Stimulated activated CD4-positive, alpha-beta T cell treated with anti-CD3 and anti-CD28 coated beads, Interleukin-15, amount 100 ng/mL, for 1 hour (primary cell): ENCODE data around the gene LRBA.
"Not testable (repeated sequence)": the region's sequence is repeated elsewhere in the genome, so short reads cannot be mapped to it uniquely, and the experiment has no call there.

ENCODE experiments used
- DNase-seq, 2 donors: peaks; one replicate each; pipeline ENCODE4 v3.0.0-alpha.2; 2020; ENCODE audit warnings: low read depth in 1 of 2, low spot score in 1 of 2

The LRBA gene

GRCh38 chr4:150743564-150744342 is 271.3 kb downstream of the LRBA start:
- DNase-seq = no peak

- not testable (repeated sequence) for DNase-seq
Measured at GRCh38 chr4:150742930-150743329, 272.2 kb downstream of the LRBA start.

- DNase-seq = no peak
Measured at GRCh38 chr4:150739591-150739990, 275.5 kb downstream of the LRBA start.

DNA sequence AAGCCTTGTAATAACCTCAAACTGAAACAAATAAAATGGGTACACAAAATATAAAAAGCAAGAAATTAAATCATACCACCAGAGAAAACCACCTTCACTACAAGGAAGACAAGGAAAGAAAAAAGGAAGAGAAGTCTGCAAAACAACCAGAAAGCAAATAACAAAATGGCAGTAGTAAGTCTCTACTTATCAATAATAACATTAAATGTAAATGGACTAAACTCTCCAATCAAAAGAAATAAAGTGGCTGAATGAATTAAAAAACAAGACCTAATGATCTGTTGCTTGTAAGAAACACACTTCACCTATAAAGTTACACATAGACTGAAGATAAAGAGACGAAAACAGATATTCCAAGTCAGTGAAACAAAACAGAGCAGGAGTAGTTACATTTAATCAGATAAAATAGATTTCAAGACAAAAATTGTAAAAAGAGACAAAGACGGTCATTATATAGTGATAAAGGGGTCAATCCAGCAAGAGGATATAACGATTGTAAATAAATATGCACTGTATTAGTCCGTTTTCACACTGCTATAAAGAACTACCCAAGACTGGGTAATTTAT is 289.0 kb downstream of the LRBA start:
- no peak for DNase-seq

DNA sequence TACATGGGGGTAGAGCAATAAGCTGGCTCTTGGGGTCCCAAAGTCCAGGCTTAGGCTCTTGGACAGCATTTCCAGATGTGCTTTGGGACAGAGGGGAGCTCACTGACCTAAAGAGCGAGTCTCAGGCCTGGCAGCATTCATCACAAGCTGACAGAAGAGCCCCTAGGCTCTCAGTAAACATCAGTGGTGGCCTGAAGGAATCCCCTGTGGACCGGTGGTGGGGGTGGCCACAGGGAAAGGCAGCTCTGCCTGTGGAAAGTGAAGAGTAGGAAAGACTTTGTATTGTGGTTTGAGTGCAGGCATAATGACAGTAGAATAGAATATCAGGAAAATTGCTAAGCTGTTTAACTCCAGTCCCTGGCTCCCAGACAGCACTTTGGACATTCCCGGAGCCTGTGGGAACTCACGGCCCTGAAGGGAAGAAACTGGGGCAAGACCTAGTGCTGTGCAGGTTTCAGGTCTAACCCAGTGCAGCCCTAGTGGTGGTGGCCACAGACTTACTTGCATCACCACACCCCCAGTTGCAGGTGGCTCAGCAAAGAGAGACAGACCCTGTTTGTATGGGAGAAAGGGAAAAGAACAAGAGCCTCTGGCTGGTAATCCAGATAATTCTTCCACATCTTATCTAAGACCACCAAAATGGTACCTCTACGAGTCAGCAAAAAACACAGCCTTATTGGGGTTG is 291.2 kb downstream of the LRBA start:
- no peak for DNase-seq

- no peak for DNase-seq
Measured at GRCh38 chr4:150722908-150723362, 292.1 kb downstream of the LRBA start.

DNA sequence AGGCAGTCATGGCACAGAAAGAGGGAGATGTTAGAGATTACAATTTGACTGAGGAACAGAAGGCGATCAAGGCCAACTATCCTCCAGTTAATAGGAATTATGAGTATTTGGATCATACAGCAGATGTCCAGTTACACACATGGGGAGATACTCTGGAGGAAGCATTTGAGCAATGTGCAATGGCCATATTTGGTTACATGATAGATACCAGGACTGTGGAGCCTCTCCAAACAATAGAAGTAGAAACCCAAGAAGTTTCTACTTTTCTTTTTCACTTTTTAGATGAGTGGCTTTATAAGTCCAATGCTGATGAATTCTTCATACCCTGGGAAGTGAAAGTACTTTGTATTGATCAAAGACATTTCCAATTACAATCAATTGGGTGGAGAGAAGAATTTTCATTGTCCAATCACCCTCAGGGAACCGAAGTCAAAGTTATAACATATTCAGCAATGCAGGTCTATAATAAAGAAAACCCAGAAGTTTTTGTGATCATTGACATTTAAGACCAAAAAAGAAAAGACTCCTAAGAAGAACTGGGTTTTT is 294.0 kb downstream of the LRBA start:
- no peak for DNase-seq

- no peak for DNase-seq
Measured at GRCh38 chr4:150717952-150718351, 297.1 kb downstream of the LRBA start.

DNA sequence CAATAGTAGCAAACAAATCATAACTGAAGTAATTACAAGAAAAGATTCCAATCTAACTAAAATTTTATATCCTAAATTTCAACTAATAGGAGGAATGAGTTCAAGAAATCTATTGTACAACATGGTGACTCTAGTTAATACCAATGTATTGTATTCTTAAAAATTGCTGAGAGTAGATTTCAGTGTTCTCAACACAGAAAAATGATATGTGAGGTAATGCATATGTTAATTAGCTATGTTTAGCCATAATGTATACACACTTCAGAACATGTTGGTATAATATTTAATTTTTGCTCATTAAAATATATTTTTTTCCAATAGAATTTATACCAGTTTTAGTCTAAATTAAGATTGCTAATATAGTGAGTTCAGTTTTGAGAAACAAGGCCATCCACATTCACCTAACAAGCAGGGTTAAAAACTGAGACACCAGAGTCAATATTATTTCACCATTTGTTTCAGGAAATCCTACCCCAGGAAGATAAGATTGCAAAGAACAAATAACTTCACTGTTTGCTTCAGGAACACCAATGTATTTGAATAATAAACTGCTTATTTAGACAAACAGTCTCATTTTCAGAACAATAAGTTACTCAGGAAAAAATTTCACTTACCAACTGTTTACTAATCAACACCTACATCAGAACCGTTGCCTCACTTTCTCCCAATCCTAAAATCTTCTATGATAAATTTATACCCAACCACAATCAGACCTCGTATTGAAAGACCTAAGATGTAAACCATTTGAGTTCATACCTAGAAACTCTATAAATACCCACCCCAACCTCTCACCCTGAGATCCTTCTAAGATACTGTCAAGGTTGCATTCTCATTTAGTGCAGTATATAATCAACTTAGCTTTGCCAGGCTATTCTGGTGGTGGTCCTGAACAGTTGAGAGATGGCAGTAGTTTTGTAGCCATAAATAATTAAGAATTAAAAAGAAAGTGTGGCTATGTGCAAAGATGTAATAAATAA is 300.3 kb downstream of the LRBA start:
- no peak for DNase-seq

GRCh38 chr4:150713251-150713650 is 301.8 kb downstream of the LRBA start:
- DNase-seq = no peak

DNA sequence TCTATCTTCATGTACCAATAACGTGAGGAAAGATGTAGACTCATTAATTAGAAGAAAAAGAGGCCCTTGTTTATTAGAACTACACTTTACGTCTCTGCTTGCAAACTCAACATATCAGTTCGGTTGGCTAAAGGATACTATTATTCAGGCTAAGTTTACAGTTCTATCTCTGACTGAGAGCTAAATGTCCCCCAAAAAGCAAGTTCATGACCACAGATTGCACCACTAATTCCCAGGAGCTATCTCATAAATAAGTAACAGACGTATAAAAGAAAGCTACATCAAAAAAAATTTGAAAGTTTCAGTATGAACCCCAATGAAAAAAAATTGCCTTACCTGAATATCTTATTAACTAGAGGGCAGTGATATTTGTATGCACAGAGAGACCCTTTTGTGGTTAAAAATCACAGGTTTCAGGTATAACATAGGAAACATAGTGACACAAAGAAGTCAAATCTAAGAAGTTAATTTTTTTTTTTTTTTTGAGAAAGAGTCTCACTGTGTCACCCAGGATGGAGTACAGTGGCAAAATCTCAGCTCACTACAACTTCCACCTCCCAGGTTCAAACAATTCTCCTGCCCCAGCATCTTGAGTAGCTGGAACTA is 304.2 kb downstream of the LRBA start:
- no peak for DNase-seq

DNA sequence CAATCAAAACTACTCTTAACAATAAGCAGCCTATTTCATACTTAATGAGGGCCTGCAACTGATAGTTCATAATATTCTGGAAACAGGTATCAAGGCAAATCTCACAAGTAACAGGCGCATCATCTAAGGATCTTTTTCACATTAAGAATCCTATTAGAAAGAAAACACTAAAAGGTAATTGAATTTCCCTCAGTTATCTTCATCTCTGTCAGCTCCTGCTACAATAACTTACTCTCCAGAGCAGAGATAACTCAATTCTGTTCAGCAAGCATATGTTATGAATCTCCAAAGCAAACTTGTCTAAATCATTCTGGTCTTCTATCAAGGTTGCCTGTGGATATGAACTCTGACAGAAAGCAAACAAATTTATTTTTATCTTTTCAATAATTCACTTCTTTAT is 307.1 kb downstream of the LRBA start:
- no peak for DNase-seq

- no peak for DNase-seq
Measured at GRCh38 chr4:150699599-150699998, 315.5 kb downstream of the LRBA start.

DNA sequence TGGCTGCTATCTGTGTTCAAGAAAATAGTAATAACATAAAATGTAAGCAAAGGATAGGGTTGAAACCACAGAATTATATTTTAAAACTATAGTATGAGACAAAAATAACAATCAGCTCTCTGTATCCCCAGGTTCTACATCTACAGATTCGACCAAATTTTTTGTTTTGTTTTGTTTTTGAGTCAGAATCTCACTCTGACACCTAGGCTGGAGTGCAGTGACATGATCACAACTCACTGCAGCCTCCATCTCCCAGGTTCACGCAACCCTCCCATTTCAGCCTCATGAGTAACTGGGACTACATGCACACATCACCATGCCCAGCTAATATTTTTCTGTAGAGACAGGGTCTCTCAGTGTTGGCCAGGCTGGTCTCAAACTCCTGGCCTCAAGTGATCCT is 319.9 kb downstream of the LRBA start:
- no peak for DNase-seq

GRCh38 chr4:150694438-150694837 is 320.6 kb downstream of the LRBA start:
- DNase-seq = no peak

DNA sequence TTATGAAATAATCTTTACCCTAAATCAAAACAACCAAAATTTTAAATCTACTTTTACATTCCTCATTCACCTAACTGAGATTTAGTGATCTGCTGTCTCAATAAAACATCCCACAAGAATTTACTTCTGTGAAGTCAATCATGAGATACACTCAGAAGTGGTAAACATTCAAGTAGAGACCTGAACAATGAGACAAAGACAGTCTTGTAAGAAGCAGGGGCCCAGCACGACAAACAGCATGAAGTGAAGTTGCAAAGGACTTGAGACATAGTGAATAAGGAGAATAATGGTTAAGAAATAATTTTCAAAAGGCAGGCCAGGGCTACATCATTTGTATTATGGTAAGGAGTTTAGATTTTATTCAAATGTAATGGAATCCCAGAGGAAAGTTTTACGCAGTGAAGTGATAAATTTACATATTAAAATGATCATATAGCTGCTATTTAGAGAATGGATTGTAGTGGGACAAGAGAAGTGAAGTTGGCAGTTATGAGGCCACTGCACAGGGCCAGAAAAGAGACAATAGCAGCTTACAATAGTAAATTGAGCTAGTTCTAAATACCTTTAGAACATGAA is 331.2 kb downstream of the LRBA start:
- no peak for DNase-seq

DNA sequence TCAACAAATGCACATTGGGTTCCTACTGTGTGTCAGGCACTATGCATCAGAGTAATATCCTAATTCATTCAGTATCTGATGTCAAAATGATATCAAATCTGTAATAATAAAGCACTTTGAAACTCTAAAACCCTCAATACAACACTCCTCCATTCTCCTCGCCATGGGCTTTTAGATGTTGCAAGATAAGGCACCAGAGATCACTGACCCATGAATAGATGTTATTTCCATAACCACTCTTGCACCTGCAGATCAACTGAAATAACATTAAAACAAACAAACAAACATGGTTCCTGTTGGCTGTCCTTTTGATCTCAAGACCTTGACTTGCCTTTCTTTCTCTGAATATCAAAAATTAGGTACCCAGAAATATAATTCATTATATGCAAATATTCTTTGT is 333.0 kb downstream of the LRBA start:
- no peak for DNase-seq

- no peak for DNase-seq
Measured at GRCh38 chr4:150681063-150681462, 334.0 kb downstream of the LRBA start.

DNA sequence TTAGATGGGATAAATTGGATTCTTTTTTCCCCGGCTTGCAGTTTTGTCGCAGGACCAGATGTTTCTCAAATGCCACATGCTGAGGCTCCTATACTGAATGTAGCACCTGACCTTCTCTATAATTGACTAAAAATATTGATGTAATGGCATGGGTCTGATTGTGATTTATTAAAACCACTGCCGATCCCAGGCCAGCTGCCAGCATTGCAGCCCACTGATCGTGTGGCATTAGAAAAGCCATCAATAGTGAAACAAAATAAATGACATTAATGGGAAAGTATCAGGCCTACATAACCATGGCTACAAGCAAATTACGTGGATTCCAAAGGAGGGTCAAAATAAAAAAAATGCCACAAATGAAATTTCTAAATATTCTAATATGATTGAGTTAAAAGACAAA is 334.4 kb downstream of the LRBA start:
- no peak for DNase-seq

DNA sequence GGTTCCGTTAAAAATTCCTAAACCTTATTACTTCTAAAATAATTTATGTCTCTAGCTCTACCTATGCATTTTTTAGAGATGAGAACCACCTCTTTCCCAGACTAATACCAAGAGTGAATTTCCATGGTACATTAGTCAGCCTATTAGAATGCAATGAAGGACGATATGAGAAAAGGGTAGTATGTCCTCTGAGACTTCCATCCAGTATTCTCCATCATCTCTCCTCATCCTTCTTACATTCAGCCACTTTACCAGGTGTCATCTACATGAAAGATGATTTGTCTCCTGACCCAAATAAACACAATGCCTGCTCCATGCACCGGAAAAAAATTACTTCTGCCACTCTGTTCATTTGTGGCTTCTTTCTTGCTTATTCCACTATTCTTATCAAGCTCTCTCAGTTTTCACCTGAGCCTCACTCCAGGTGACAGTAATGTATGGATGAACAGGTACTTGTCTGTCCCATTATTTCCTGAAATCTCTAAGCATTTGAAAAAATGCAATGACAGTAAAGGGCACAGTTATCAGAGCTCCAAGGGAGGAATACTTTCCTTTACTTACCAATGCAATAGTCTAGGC is 335.2 kb downstream of the LRBA start:
- DNase-seq = no peak
